GM12892 (cell line): Measurements from ENCODE around the gene ATP13A3.

Experiments used
- POLR2A ChIP-seq: IDR thresholded peaks from 2 replicates; pipeline ENCODE4 v1.6.1; 2011; ENCODE audit warnings: low read depth, low read length, control low read depth
- POLR2AphosphoS5 ChIP-seq: IDR thresholded peaks from 2 replicates; pipeline ENCODE4 v1.6.1; 2011; ENCODE audit warnings: low read depth, low read length, control low read depth

DNA sequence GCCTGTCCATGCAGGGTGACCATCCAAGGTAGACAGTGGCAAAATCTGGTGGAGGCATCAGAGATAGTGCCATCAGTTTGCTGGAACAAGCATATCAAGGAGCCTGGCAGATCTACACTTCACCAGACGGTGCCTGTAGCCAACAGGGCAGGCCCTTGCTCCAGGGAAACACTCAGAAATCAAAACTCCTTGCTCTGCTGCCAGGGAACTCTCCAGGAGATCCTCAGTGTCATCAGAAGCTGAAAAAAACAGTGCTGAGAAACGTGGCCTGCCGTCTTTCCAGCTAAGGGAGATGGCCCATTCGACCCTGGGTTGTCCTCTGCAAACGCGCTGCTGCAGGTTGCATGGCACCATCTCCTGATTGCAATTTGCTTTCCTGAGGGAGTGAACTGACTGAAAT lies 30.5 kb upstream of the ATP13A3 start:
- TF ChIP-seq POLR2AphosphoS5 (no peak), POLR2A (no peak)
